ENCODE results near the gene PRR20G.

DNA sequence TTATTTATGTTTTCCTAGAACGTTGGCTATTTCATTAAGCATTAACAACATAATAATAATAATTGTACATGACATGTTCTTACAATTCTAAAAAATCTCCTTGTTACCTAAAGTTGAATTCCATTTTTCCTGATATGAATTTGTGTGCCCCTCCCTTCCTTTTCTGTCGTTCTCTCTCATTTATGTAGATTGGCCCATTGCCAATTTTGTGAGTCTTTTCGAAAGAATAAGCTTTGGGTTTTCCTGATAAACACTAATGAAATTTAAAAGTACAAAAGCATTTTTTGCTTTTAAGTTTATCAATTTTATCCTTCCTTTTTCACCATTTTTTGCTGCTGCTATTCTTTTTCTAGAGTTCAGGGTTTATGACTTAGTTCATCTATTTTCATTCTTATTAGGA, 50.0 kb downstream of the PRR20G start:
- TF ChIP-seq, protein P1, sequence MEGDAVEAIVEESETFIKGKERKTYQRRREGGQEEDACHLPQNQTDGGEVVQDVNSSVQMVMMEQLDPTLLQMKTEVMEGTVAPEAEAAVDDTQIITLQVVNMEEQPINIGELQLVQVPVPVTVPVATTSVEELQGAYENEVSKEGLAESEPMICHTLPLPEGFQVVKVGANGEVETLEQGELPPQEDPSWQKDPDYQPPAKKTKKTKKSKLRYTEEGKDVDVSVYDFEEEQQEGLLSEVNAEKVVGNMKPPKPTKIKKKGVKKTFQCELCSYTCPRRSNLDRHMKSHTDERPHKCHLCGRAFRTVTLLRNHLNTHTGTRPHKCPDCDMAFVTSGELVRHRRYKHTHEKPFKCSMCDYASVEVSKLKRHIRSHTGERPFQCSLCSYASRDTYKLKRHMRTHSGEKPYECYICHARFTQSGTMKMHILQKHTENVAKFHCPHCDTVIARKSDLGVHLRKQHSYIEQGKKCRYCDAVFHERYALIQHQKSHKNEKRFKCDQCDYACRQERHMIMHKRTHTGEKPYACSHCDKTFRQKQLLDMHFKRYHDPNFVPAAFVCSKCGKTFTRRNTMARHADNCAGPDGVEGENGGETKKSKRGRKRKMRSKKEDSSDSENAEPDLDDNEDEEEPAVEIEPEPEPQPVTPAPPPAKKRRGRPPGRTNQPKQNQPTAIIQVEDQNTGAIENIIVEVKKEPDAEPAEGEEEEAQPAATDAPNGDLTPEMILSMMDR (IDR thresholded peaks at IDR 0.05; ENCODE audit: low read length): no peak
- TF ChIP-seq EZH2 (IDR thresholded peaks at IDR 0.05; ENCODE audit: borderline replicate concordance, low read length): no peak

Data from OCI-LY1 (cell line).